ENCODE measurements around the gene ANKAR. TPM values are rescaled to one million over a fixed set of nuclear protein-coding genes. Genes with fewer than 3 reads are reported as not detected.
A peak's percentile ranks its signal among the peaks of the same experiment; 100 is the strongest.

Gene ANKAR
- total RNA-seq, result 1 to 10 TPM; 3.9 to 7.0 TPM

- CTCF ChIA-PET, result interaction anchor here (0.7 to 7.0 kb wide), 15 partner anchors 8 to 90 kb away, joined by 3 to 102 read pairs (median 4); partner anchors contain the start of genes ASNSD1 and OSGEPL1
- peak within 1 kb of the TSS; percentile 90 for H3K4me3 Mint-ChIP-seq
- peak; percentile 78 for DNase-seq
- H3K27me3 Mint-ChIP-seq, result no peaks in the 10 kb centered on the region
- peaks cover 13% of the 10 kb centered on the region for H3K9me3 Mint-ChIP-seq
- H3K4me1 Mint-ChIP-seq, result peaks cover 33% of the 10 kb centered on the region
- POLR2A ChIA-PET, result interaction anchor here (0.8 to 4.2 kb wide), 9 partner anchors 10 to 234 kb away, joined by 3 to 33 read pairs (median 7); partner anchors contain the start of genes ASNSD1, ORMDL1, OSGEPL1 and PMS1
- peaks cover 47% of the 10 kb centered on the region for H3K36me3 Mint-ChIP-seq (ENCODE audit: low read depth)
- peak within 1 kb of the TSS; percentile 90 for H3K27ac Mint-ChIP-seq
These were observed at the start of gene ANKAR for GRCh38 chr2:189674374-189675112. Gene ANKAR (plus strand): TSS chr2:189674670. CDS start chr2:189676491, 1,821 bp downstream.

- no peaks in the 10 kb centered on the region for H3K9me3 Mint-ChIP-seq
- H3K27ac Mint-ChIP-seq, result no peak overlapping the region
- H3K36me3 Mint-ChIP-seq (ENCODE audit: low read depth), result no peaks in the 10 kb centered on the region
- ChIA-PET POLR2A (no interaction called here), CTCF (interaction anchor here (1.4 kb wide), 1 partner anchor 9 kb away, joined by 5 read pairs; no protein-coding TSS in a partner anchor)
- H3K4me3 Mint-ChIP-seq, result no peak overlapping the region
- DNase-seq, result no peak
- peaks cover 7% of the 10 kb centered on the region for H3K4me1 Mint-ChIP-seq
- no peaks in the 10 kb centered on the region for H3K27me3 Mint-ChIP-seq
These were observed 48.8 kb upstream of the ANKAR start for GRCh38 chr2:189625636-189626035.

- POLR2A ChIA-PET, result no interaction called here
These were observed 46.7 kb upstream of the ANKAR start for GRCh38 chr2:189627789-189628188.

GRCh38 chr2:189628817-189629530 is 45.5 kb upstream of the ANKAR start:
- ChIA-PET CTCF (interaction anchor here (0.6 to 1.7 kb wide), 3 partner anchors 16 to 30 kb away, joined by 3 to 4 read pairs (median 4); no protein-coding TSS in a partner anchor), POLR2A (no interaction called here)
- H3K9me3 Mint-ChIP-seq, result no peaks in the 10 kb centered on the region
- H3K4me1 Mint-ChIP-seq, result peaks cover 7% of the 10 kb centered on the region
- H3K27ac Mint-ChIP-seq, result no peak overlapping the region
- H3K4me3 Mint-ChIP-seq, result no peak overlapping the region
- H3K36me3 Mint-ChIP-seq (ENCODE audit: low read depth), result no peaks in the 10 kb centered on the region
- DNase-seq, result no peak
- no peaks in the 10 kb centered on the region for H3K27me3 Mint-ChIP-seq

More at GRCh38 chr2:189627789-189628188, 46.7 kb upstream of the ANKAR start:
- H3K27me3 Mint-ChIP-seq, result no peaks in the 10 kb centered on the region
- no peak overlapping the region for H3K27ac Mint-ChIP-seq
- H3K4me3 Mint-ChIP-seq, result no peak overlapping the region
- no peaks in the 10 kb centered on the region for H3K9me3 Mint-ChIP-seq
- no peaks in the 10 kb centered on the region for H3K36me3 Mint-ChIP-seq (ENCODE audit: low read depth)
- DNase-seq, result no peak
- CTCF ChIA-PET, result no interaction called here
- peaks cover 7% of the 10 kb centered on the region for H3K4me1 Mint-ChIP-seq

- POLR2A ChIA-PET, result no interaction called here
- Mint-ChIP-seq H3K27me3 (no peaks in the 10 kb centered on the region), H3K36me3 (ENCODE audit: low read depth) (no peaks in the 10 kb centered on the region), H3K27ac (no peak overlapping the region), H3K4me1 (peaks cover 1% of the 10 kb centered on the region), H3K4me3 (no peak overlapping the region), H3K9me3 (no peaks in the 10 kb centered on the region)
- DNase-seq, result no peak
- CTCF ChIA-PET, result interaction anchor here (1.7 kb wide), 1 partner anchor 28 kb away, joined by 4 read pairs; no protein-coding TSS in a partner anchor
These were observed 44.7 kb upstream of the ANKAR start for GRCh38 chr2:189629531-189630453.

GRCh38 chr2:189631849-189632248 is 42.6 kb upstream of the ANKAR start:
- no peak overlapping the region for H3K4me3 Mint-ChIP-seq
- DNase-seq, result no peak
- POLR2A ChIA-PET, result no interaction called here
- H3K27me3 Mint-ChIP-seq, result no peaks in the 10 kb centered on the region
- H3K4me1 Mint-ChIP-seq, result no peaks in the 10 kb centered on the region
- H3K27ac Mint-ChIP-seq, result no peak overlapping the region
- no peaks in the 10 kb centered on the region for H3K36me3 Mint-ChIP-seq (ENCODE audit: low read depth)
- no peaks in the 10 kb centered on the region for H3K9me3 Mint-ChIP-seq
- CTCF ChIA-PET, result no interaction called here

GRCh38 chr2:189633392-189633811 is 41.1 kb upstream of the ANKAR start:
- Mint-ChIP-seq H3K9me3 (no peaks in the 10 kb centered on the region), H3K27ac (no peak overlapping the region), H3K27me3 (no peaks in the 10 kb centered on the region), H3K36me3 (ENCODE audit: low read depth) (no peaks in the 10 kb centered on the region), H3K4me3 (no peak overlapping the region), H3K4me1 (peaks cover 1% of the 10 kb centered on the region)
- DNase-seq, result no peak
- CTCF ChIA-PET, result interaction anchor here (1.2 to 2.6 kb wide), 3 partner anchors 8 to 102 kb away, joined by 3 to 8 read pairs (median 5); no protein-coding TSS in a partner anchor
- POLR2A ChIA-PET, result no interaction called here

- H3K27me3 Mint-ChIP-seq, result no peaks in the 10 kb centered on the region
- H3K4me1 Mint-ChIP-seq, result peaks cover 3% of the 10 kb centered on the region
- H3K4me3 Mint-ChIP-seq, result no peak overlapping the region
- ChIA-PET POLR2A (no interaction called here), CTCF (interaction anchor here (2.6 kb wide), 1 partner anchor 23 kb away, joined by 8 read pairs; no protein-coding TSS in a partner anchor)
- H3K27ac Mint-ChIP-seq, result no peak overlapping the region
- no peaks in the 10 kb centered on the region for H3K36me3 Mint-ChIP-seq (ENCODE audit: low read depth)
- H3K9me3 Mint-ChIP-seq, result no peaks in the 10 kb centered on the region
- DNase-seq, result no peak
These were observed 39.1 kb upstream of the ANKAR start for GRCh38 chr2:189635353-189635752.

GRCh38 chr2:189638301-189639006 is 36.0 kb upstream of the ANKAR start:
- Mint-ChIP-seq H3K36me3 (ENCODE audit: low read depth) (no peaks in the 10 kb centered on the region), H3K27ac (no peak overlapping the region), H3K9me3 (no peaks in the 10 kb centered on the region), H3K4me1 (peaks cover 6% of the 10 kb centered on the region), H3K27me3 (no peaks in the 10 kb centered on the region), H3K4me3 (no peak overlapping the region)
- no peak for DNase-seq
- ChIA-PET CTCF (no interaction called here), POLR2A (no interaction called here)

- peaks cover 6% of the 10 kb centered on the region for H3K4me1 Mint-ChIP-seq
- DNase-seq, result no peak
- ChIA-PET CTCF (no interaction called here), POLR2A (no interaction called here)
- no peaks in the 10 kb centered on the region for H3K36me3 Mint-ChIP-seq (ENCODE audit: low read depth)
- H3K27me3 Mint-ChIP-seq, result no peaks in the 10 kb centered on the region
- no peaks in the 10 kb centered on the region for H3K9me3 Mint-ChIP-seq
- no peak overlapping the region for H3K4me3 Mint-ChIP-seq
- no peak overlapping the region for H3K27ac Mint-ChIP-seq
These were observed 35.4 kb upstream of the ANKAR start for GRCh38 chr2:189639007-189639609.

- Mint-ChIP-seq H3K9me3 (no peaks in the 10 kb centered on the region), H3K4me1 (peaks cover 6% of the 10 kb centered on the region), H3K27ac (no peak overlapping the region), H3K27me3 (no peaks in the 10 kb centered on the region), H3K4me3 (no peak overlapping the region), H3K36me3 (ENCODE audit: low read depth) (no peaks in the 10 kb centered on the region)
- CTCF ChIA-PET, result interaction anchor here (1.3 kb wide), 1 partner anchor 20 kb away, joined by 4 read pairs; no protein-coding TSS in a partner anchor
- no peak for DNase-seq
- POLR2A ChIA-PET, result no interaction called here
These were observed 33.5 kb upstream of the ANKAR start for GRCh38 chr2:189641002-189641401.

- Mint-ChIP-seq H3K27ac (no peak overlapping the region), H3K4me1 (peaks cover 6% of the 10 kb centered on the region), H3K36me3 (ENCODE audit: low read depth) (no peaks in the 10 kb centered on the region), H3K9me3 (no peaks in the 10 kb centered on the region), H3K4me3 (no peak overlapping the region), H3K27me3 (no peaks in the 10 kb centered on the region)
- ChIA-PET CTCF (interaction anchor here (0.7 to 1.3 kb wide), 2 partner anchors 19 to 150 kb away, joined by 3 to 4 read pairs; no protein-coding TSS in a partner anchor), POLR2A (no interaction called here)
- no peak for DNase-seq
These were observed 32.9 kb upstream of the ANKAR start for GRCh38 chr2:189641590-189641989.
